OCI-LY7 (cell line): Measurements from ENCODE around the gene FRAS1. TPM values are rescaled to one million over a fixed set of nuclear protein-coding genes. Genes with fewer than 3 reads are reported as not detected.

Source experiments
- BruUV-seq: library from RNA; stranded (reverse); fragments of 400-500 nt; replicated peaks from 2 replicates; lab custom pipeline; 2021; lab: Mats Ljungman, UMichigan
- CTCF ChIA-PET: fragments of 300-600 bp; sonication (Branson Sonifier 250); formaldehyde crosslinking; loops from one replicate; lab custom pipeline; 2022; ENCODE audit warnings: antibody characterized with exemption; ENCODE audit not compliant: unreplicated experiment; lab: Charles Lee
- POLR2A ChIA-PET: fragments of 300-600 bp; sonication (Branson Sonifier 250); formaldehyde crosslinking; loops from one replicate; lab custom pipeline; 2022; ENCODE audit warnings: antibody characterized with exemption; lab: Charles Lee
- DNase-seq: peaks from one replicate; pipeline ENCODE4 v3.0.0-alpha.2; 2015; ENCODE audit warnings: low spot score
- H2AFZ ChIP-seq: fragments of 200-600 bp; sonication (generic), shearing (Covaris generic); 2 replicates; pipeline ENCODE4 v1.6.1; 2014; ENCODE audit warnings: mild to moderate bottlenecking, antibody characterized with exemption, low read length, moderate library complexity
- H3K27ac ChIP-seq: fragments of 200-600 bp; sonication (generic); 2 replicates; pipeline ENCODE4 v1.5.1; 2014; ENCODE audit warnings: mixed run types, low read depth, mild to moderate bottlenecking, moderate library complexity, low read length, inconsistent platforms; ENCODE audit not compliant: poor library complexity, severe bottlenecking
- H3K36me3 ChIP-seq: fragments of 200-600 bp; sonication (generic); 2 replicates; pipeline ENCODE4 v1.6.1; 2014; ENCODE audit warnings: mild to moderate bottlenecking, antibody characterized with exemption, low read length, moderate library complexity, mixed read lengths; ENCODE audit not compliant: insufficient read depth
- H3K4me1 ChIP-seq: fragments of 200-600 bp; sonication (generic); 2 replicates; pipeline ENCODE4 v1.5.1; 2014; ENCODE audit warnings: mild to moderate bottlenecking, low read length; ENCODE audit not compliant: insufficient read depth, poor library complexity, severe bottlenecking
- H3K4me2 ChIP-seq: fragments of 200-600 bp; sonication (generic); 2 replicates; pipeline ENCODE4 v1.6.1; 2014; ENCODE audit warnings: mild to moderate bottlenecking, low read length
- H3K4me3 ChIP-seq: fragments of 200-600 bp; sonication (generic); 2 replicates; pipeline ENCODE4 v1.5.1; 2014; ENCODE audit warnings: mild to moderate bottlenecking, low read depth, low read length; ENCODE audit not compliant: poor library complexity, severe bottlenecking
- H3K79me2 ChIP-seq: fragments of 200-600 bp; sonication (generic); 2 replicates; pipeline ENCODE4 v1.6.1; 2016; ENCODE audit warnings: low read depth, mild to moderate bottlenecking, low read length, moderate library complexity, mixed read lengths; ENCODE audit not compliant: insufficient read depth
- H3K9me2 ChIP-seq: fragments of 200-600 bp; sonication (generic); 2 replicates; pipeline ENCODE4 v1.6.1; 2016; ENCODE audit warnings: mild to moderate bottlenecking, low read length, mixed read lengths; ENCODE audit not compliant: insufficient read depth
- H3K9me3 ChIP-seq: fragments of 200-600 bp; sonication (generic); 2 replicates; pipeline ENCODE4 v1.6.1; 2014; ENCODE audit warnings: mild to moderate bottlenecking, mixed run types, low read length, mixed read lengths
- H4K20me1 ChIP-seq: fragments of 200-600 bp; sonication (generic); 2 replicates; pipeline ENCODE4 v1.6.1; 2014; ENCODE audit warnings: mild to moderate bottlenecking, antibody characterized with exemption, low read length, moderate library complexity, mixed read lengths; ENCODE audit not compliant: insufficient read depth
- EZH2phosphoT487 ChIP-seq: fragments of 200-600 bp; sonication (generic); IDR thresholded peaks from 2 replicates; pipeline ENCODE4 v1.6.1; 2018; ENCODE audit warnings: low read depth, borderline replicate concordance, mild to moderate bottlenecking, mixed run types, antibody characterized with exemption, low read length, moderate library complexity, mixed read lengths
- intact Hi-C: fragments of 100-400 bp; cut with micrococcal nuclease; formaldehyde crosslinking; loops from one replicate; pipeline ENCODE4 v1.10.0; 2022; ENCODE audit not compliant: unreplicated experiment
- total RNA-seq, 2 experiments: library from RNA; depleted of rRNA in 1 of 2; stranded (reverse); fragments of >200 nt in 1 of 2; shearing (Covaris generic) in 1 of 2; gene quantifications; 2 replicates each; pipeline ENCODE4 v1.2.3, GENCODE V29; 2014 to 2022
- TF ChIP-seq, protein P1 (sequence below): fragments of 200-600 bp; sonication (generic); conservative IDR thresholded peaks from 2 replicates; pipeline ENCODE4 v1.5.1; 2014; ENCODE audit warnings: mild to moderate bottlenecking, antibody characterized with exemption, low read length, moderate library complexity, mixed read lengths

The FRAS1 gene
- total RNA-seq, 2 experiments from 2014 or later, result 0.19 to 0.30 TPM

- intact Hi-C loops, result no loop called here
- no TSS peak for BruUV-seq
- no peaks in the 10 kb centered on the region for H3K4me1 ChIP-seq
Observed at GRCh38 chr4:78331186-78331585, 274.1 kb downstream of the FRAS1 start.

DNA sequence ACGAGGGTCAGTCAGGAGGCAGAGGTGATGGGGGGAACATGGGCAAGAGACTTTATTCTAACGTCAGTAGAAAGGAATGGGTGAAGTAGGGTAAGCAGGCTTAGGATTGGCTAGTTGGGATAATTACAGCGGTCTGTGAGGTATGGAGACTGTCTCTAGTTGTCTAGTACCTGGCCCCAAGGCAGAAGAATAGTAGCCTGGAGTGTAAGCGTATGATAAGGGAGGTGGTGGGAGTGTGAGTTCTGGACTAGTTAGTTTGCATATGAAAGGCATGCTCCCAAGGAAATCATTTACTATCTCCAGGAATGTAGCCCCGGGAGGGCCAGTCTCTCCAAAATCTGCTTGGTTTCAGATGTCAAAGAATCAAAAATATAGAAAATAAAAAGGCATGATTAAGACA is 274.8 kb downstream of the FRAS1 start:
- Histone ChIP-seq H3K9me3 (no peaks in the 10 kb centered on the region), H3K4me2 (no peak overlapping the region), H3K36me3 (no peaks in the 10 kb centered on the region), H3K9me2 (no peaks in the 10 kb centered on the region), H3K4me1 (no peaks in the 10 kb centered on the region), H3K27ac (no peak overlapping the region), H3K79me2 (no peaks in the 10 kb centered on the region), H2AFZ (no peak overlapping the region), H4K20me1 (no peaks in the 10 kb centered on the region), H3K4me3 (no peak overlapping the region)
- BruUV-seq, result no TSS peak
- ChIA-PET POLR2A (interaction anchor here (0.6 kb wide), 1 partner anchor 17 kb away, joined by 3 read pairs; no protein-coding TSS in a partner anchor), CTCF (no interaction called here)
- TF ChIP-seq, protein P1, sequence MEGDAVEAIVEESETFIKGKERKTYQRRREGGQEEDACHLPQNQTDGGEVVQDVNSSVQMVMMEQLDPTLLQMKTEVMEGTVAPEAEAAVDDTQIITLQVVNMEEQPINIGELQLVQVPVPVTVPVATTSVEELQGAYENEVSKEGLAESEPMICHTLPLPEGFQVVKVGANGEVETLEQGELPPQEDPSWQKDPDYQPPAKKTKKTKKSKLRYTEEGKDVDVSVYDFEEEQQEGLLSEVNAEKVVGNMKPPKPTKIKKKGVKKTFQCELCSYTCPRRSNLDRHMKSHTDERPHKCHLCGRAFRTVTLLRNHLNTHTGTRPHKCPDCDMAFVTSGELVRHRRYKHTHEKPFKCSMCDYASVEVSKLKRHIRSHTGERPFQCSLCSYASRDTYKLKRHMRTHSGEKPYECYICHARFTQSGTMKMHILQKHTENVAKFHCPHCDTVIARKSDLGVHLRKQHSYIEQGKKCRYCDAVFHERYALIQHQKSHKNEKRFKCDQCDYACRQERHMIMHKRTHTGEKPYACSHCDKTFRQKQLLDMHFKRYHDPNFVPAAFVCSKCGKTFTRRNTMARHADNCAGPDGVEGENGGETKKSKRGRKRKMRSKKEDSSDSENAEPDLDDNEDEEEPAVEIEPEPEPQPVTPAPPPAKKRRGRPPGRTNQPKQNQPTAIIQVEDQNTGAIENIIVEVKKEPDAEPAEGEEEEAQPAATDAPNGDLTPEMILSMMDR, result no peak
- TF ChIP-seq EZH2phosphoT487, result no peak
- no peak for DNase-seq
- intact Hi-C loops, result no loop called here

More at GRCh38 chr4:78331186-78331585, 274.1 kb downstream of the FRAS1 start:
- Histone ChIP-seq H3K4me2 (no peak overlapping the region), H3K4me3 (no peak overlapping the region), H2AFZ (no peak overlapping the region), H3K36me3 (no peaks in the 10 kb centered on the region), H3K9me3 (no peaks in the 10 kb centered on the region), H3K79me2 (no peaks in the 10 kb centered on the region), H3K27ac (no peak overlapping the region), H4K20me1 (no peaks in the 10 kb centered on the region), H3K9me2 (no peaks in the 10 kb centered on the region)
- POLR2A ChIA-PET, result no interaction called here
- no peak for DNase-seq
- CTCF ChIA-PET, result no interaction called here
- TF ChIP-seq, protein P1, result no peak
- TF ChIP-seq EZH2phosphoT487, result no peak

DNA sequence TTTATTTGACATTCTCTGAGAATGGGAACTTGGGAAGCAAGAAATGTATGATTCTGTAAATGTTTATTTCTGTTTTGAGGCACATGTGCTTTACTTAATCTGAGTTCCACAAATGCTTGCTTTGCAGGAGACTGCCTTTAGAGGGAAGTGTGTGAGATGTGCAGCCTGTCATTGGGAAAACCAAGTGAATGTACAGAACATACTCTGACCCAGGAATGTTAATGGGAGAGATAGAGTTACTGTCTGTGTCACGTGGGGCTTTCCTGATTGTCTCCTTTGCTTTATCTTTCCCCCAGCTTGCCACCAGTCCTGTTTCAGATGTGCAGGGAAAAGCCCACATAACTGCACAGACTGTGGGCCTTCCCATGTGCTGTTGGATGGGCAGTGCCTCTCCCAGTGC is 275.9 kb downstream of the FRAS1 start:
- Histone ChIP-seq H2AFZ (no peak overlapping the region), H3K36me3 (no peaks in the 10 kb centered on the region), H3K9me2 (no peaks in the 10 kb centered on the region), H3K4me2 (no peak overlapping the region), H3K27ac (no peak overlapping the region), H3K4me1 (no peaks in the 10 kb centered on the region), H3K4me3 (no peak overlapping the region), H4K20me1 (no peaks in the 10 kb centered on the region), H3K9me3 (no peaks in the 10 kb centered on the region), H3K79me2 (no peaks in the 10 kb centered on the region)
- DNase-seq, result no peak
- no TSS peak for BruUV-seq
- intact Hi-C loops, result no loop called here
- TF ChIP-seq, protein P1, result no peak
- TF ChIP-seq EZH2phosphoT487, result no peak
- POLR2A ChIA-PET, result no interaction called here
- CTCF ChIA-PET, result no interaction called here
